SK-MEL-5 (cell line): ENCODE data around the gene ZNF217. TPM values are rescaled to one million over a fixed set of nuclear protein-coding genes. Genes with fewer than 3 reads are reported as not detected.
"Not testable (repeated sequence)": the region's sequence is repeated elsewhere in the genome, so short reads cannot be mapped to it uniquely, and the experiment has no call there.

ENCODE experiments used
- DNase-seq: peaks from one replicate; pipeline ENCODE4 v3.0.0-alpha.2; 2016; ENCODE audit warnings: low read depth, low spot score
- in situ Hi-C: cut with HindIII; loops from 2 replicates; pipeline ENCODE4 v1.10.0; 2016; ENCODE audit warnings: low sequenced_read_pairs, high pct_unique_total_duplicates, low pct_unique_long_range_greater_than_20kb
- total RNA-seq: library from RNA; depleted of rRNA; stranded (reverse); fragments of >200 nt; shearing (Covaris generic); gene quantifications from 2 replicates; pipeline ENCODE4 v1.2.3, GENCODE V29; 2014

ZNF217 gene
- total RNA-seq, 1 experiment from 2014 or later: 13.9 TPM

GRCh38 chr20:53578492-53579222, 15.0 kb downstream of the ZNF217 start:
- peak; percentile 93 for DNase-seq
- in situ Hi-C loops: no loop called here

- no peak for DNase-seq
- in situ Hi-C loops: no loop called here
Observed at GRCh38 chr20:53576586-53577318, 16.9 kb downstream of the ZNF217 start.

- no peak for DNase-seq
- in situ Hi-C loops: no loop called here
Observed at GRCh38 chr20:53576195-53576580, 17.5 kb downstream of the ZNF217 start.

DNA sequence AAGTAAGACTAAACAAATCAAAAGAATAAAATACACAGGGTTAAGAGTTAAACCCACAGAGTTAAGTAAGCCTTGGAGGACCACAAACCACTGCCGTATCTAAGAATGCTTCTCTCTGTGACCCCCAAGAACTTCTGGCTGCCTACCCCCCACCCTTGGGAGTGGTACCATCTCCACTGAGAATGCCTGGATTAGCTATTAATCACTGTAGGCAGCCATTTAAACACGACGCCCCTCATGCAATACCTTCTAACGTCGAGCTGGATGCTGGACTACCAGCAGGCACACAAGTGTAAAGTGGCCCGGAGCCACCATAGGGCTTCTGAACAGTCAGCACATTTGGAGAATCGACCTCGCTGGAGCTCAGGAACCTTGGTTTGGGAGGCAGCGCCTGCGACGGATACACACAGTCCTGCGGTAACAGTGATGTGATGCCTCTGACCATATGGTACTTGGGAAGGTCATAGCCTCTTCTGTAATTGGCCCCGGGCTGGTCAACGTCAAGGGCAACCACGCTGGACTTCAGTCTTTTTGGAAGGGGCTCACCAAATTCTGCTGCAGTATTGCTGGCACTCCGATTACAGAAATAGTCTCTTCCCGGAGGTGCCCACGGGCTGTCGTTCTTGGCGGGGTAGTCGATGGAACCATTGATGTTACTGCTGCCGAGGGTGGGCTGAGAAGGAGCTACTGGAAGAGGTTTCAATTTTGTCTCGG, 18.0 kb downstream of the ZNF217 start:
- in situ Hi-C loops: no loop called here

GRCh38 chr20:53574819-53575218, 18.8 kb downstream of the ZNF217 start:
- DNase-seq: no peak
- in situ Hi-C loops: no loop called here

More for the DNA sequence above, 18.0 kb downstream of the ZNF217 start:
- no peak for DNase-seq

- no peak for DNase-seq
- in situ Hi-C loops: no loop called here
Observed at GRCh38 chr20:53574259-53574789, 19.3 kb downstream of the ZNF217 start.

DNA sequence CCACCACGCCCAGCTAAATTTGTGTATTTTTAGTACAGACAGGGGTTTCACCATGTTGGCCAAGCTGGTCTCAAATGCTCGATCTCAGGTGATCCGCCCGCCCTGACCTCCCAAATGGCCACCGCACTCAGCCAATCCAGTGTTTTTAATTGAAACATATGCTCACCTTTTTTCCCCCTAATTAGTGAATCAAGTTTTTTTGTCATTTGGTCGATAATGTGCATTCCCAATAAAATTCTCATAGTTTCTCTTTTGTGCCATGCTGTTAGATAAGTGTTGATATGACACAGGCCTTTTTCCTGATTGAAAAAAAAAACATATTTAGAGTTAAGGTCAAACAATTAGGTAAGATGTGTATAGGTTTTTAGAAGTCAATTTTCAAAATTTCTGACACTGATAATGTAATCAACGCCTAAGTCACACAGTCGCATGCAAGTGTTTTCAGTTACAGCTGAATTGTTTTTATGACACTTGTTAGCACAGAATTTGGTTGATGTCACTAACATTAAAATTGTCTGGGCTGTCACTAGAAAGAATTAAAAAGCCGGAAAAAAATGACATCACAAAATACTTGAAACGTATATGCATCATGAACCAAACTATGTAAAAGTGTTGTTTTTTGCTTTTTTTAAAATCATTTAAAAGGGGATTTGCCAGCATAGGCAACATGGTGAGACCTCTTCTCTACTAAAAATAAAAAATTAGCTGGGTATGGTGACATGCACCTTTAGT, 21.9 kb downstream of the ZNF217 start:
- in situ Hi-C loops: no loop called here
- no peak for DNase-seq

- no peak for DNase-seq
- in situ Hi-C loops: no loop called here
Observed at GRCh38 chr20:53570446-53571276, 23.0 kb downstream of the ZNF217 start.

DNA sequence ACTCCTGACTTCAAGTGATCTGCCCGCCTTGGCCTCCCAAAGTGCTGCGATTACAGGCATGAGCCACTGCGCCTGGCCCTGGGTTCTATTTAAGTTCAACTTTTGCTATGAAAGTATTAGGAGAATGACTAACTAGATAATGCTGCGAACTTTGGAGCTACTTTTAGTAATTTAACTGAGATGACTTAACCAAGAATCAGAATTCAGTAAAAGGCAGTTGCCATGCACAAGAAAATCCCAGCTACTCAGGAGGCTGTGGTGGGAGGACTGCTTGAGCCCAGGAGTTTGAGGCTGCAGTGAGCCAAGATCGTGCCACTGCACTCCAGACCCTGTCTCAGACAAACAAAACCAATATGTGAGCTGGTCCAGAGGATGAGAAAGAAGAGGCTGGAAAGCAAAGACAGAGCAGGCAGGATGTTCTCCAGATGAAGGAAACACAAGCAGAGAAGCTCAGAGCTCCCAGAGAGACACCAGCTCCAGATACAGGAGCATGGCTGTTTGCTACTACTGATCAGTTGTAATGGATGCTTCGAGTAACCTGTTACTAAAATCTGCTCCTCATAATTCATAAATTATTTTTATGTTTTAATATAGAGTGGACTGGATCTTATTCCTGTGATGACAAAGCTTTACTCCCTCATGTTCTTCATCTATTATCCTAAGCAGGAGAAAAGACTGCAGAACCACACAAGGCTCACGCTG, 23.9 kb downstream of the ZNF217 start:
- no peak for DNase-seq
- in situ Hi-C loops: no loop called here

GRCh38 chr20:53569005-53569404, 24.6 kb downstream of the ZNF217 start:
- in situ Hi-C loops: no loop called here
- no peak for DNase-seq

- DNase-seq: no peak
- in situ Hi-C loops: no loop called here
Observed at GRCh38 chr20:53568351-53568750, 25.3 kb downstream of the ZNF217 start.

DNA sequence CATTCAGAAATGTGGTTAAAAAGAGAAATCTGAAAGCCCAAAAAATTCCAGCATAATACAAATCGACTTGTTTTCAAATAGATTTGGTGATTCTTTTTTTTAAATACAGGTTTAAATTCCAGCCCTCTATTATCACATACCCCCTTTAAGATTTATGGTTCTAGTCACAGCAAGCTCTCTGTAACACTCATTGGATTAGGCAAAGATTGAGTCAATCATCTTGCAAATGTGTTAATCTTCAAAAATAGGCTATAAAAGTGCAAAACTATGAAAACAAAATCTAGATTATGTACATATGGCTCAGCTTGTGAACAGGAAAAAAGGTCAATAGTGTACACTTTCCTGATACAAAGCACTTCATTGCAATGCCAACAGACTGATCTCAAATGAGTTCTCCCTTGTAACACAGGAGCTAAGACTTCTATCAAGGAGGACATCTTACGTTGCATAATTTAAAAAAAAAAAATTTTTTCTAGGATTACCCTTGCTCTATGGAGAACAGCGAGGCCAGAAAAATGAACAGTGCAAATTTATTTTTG, 26.2 kb downstream of the ZNF217 start:
- in situ Hi-C loops: no loop called here
- DNase-seq: no peak

DNA sequence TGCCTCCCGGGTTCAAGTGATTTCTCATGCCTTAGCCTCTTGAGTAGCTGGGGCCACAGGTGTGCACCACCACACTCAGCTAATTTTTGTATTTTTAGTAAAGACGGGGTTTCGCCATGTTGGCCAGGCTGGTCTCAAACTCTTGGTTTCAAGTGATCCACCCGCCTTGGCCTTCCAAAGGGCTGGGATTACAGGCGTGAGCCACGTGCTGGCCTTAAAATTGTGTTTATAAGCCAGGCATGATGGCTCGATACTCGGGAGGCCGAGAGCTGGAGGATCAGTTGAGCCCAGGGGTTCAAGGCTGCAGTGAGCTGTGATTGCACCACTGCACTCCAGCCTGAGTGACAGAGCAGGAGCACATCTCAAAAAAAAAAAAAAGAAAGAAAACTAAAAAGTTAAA, 27.0 kb downstream of the ZNF217 start:
- in situ Hi-C loops, DNase-seq: not testable (repeated sequence)

DNA sequence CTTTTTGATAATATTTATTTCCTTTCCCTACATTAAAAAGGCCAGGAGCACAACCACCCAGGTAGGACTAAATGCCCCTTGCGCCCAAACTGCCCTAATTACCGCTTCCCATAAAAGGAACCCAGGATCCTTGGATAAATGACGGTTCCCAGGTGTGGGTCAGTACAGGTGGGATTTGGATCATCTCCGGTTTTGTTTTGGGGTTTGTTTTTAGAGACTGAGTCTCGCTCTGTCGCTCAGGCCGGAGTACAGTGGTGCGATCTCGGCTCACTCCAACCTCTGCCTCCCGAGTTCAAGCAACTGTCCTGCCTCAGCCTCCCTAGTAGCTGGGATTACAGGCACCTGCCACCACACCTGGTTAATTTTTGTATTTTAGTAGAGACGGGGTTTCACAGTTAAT, 28.4 kb downstream of the ZNF217 start:
- in situ Hi-C loops: no loop called here
- DNase-seq: no peak

GRCh38 chr20:53562104-53562764, 31.4 kb downstream of the ZNF217 start:
- in situ Hi-C loops, DNase-seq: not testable (repeated sequence)

DNA sequence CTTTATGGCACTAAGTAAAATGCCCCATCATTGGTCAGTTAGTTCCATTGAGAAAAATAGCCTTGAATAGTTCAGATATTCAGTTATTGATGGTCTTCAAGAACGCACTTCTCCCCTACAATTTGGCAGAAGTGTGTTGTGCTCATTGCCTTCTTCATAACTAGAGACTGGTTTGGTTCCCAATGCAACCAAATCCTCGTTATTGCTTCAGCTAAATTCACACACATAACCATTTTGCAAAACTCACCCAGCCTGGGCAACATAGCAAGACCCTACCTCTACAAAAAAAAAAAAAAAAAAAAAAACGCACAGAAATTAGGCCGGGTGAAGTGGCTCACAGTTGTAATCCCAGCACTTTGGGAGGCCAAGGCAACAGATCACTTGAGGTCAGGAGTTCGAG, 32.1 kb downstream of the ZNF217 start:
- DNase-seq: no peak
- in situ Hi-C loops: no loop called here
